Measurements from ENCODE around the gene LURAP1L.

The LURAP1L gene

DNA sequence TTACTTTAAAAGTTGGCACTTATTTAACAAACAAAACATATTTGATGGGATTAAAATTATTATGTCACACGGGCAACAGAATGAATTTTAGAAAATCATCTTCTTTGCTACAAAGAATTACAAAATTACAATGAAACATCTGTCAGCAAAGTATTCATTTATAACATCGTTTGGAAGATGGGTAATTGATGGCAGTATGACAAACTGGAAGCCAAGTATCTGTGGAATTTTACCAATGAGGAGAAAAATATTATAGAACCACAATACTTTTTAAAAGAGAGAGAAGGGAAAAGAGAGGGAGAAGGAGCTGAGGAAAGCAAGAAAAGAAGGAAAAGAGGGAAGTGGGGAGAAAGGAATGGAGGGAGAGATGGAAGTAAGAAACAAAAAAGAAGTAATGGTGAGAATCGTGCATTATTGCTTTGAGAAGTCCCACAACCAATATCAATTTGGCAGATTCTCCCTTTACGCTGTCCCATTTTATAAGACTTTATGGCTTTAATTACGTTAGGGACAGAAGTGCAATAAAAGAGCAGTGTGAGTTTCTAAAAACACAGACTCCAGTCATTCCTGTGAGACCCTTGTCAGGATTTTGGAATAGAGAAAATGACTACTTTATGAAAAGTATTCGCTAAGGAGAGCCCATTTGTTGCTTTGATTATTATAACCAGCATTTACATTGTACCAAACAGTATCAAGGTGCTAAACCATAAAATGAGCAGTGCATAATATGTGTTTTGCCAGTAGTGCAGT lies 76.7 kb downstream of the LURAP1L start:
- TF ChIP-seq POLR2AphosphoS5 (IDR thresholded peaks at IDR 0.05; ENCODE audit: borderline replicate concordance, low read depth, low read length) (no peak), FOXP2 (optimal IDR thresholded peaks at IDR 0.05; ENCODE audit: control extremely low read depth, extremely low read length, insufficient read depth) (no peak)
- Histone ChIP-seq H3K27ac (no peak overlapping the region), H3K9me3 (ENCODE audit: low read depth, low read length) (no peaks in the 10 kb centered on the region), H3K9ac (ENCODE audit: insufficient read length) (no peak overlapping the region), H3K4me3 (no peak overlapping the region), H3K36me3 (ENCODE audit: insufficient read depth, low read length) (no peaks in the 10 kb centered on the region)
- no peak for DNase-seq (ENCODE audit: low read depth, low spot score)

DNA sequence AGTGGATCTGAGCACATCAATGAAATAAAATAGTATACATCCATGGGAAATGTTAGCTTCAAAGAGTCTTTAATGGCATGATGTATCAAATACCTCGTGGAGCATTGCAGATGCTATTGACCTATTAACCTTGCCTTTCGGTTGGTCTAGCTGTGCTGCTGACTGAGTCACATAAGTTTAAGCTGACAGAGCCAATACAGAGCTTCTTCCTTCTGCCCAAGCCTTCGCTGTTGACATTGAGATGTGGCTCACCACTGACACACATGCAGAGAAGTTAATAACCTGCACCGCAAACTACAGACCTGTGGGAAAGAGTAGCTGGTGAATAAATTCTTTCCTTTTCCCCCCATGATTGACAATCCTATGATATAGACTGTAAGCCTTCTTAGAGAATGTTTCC lies 78.2 kb downstream of the LURAP1L start:
- Histone ChIP-seq H3K9ac (ENCODE audit: insufficient read length) (no peak overlapping the region), H3K27ac (no peak overlapping the region), H3K4me3 (no peak overlapping the region), H3K9me3 (ENCODE audit: low read depth, low read length) (no peaks in the 10 kb centered on the region), H3K36me3 (ENCODE audit: insufficient read depth, low read length) (no peaks in the 10 kb centered on the region)
- no peak for TF ChIP-seq FOXP2 (optimal IDR thresholded peaks at IDR 0.05; ENCODE audit: control extremely low read depth, extremely low read length, insufficient read depth)
- no peak for TF ChIP-seq POLR2AphosphoS5 (IDR thresholded peaks at IDR 0.05; ENCODE audit: borderline replicate concordance, low read depth, low read length)
- no peak for TF ChIP-seq EZH2 (IDR thresholded peaks at IDR 0.05)
- DNase-seq (ENCODE audit: low read depth, low spot score) = no peak

DNA sequence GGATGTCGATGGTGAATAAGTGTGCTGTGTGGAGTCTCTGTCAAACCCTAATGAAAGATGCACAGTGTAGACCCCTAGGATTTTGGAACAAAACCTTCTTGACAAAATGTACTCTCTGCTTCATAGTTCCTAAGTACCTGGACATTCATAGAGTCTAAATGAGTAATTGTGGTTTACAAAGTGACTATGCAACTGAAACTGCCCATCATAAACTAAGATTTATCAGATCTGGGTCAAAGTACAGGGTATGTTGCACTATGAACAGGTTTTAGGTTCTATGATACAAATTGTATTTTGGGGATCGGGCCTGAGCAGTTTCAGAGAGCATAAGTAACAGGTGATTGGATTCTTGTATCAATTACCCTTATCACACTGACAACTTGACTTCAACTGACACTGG lies 79.4 kb downstream of the LURAP1L start:
- H3K9ac ChIP-seq (ENCODE audit: insufficient read length) = no peak overlapping the region
- no peaks in the 10 kb centered on the region for H3K36me3 ChIP-seq (ENCODE audit: insufficient read depth, low read length)
- no peak overlapping the region for H3K4me3 ChIP-seq
- TF ChIP-seq POLR2AphosphoS5 (IDR thresholded peaks at IDR 0.05; ENCODE audit: borderline replicate concordance, low read depth, low read length) (no peak), EZH2 (IDR thresholded peaks at IDR 0.05) (no peak), FOXP2 (optimal IDR thresholded peaks at IDR 0.05; ENCODE audit: control extremely low read depth, extremely low read length, insufficient read depth) (no peak)
- no peaks in the 10 kb centered on the region for H3K9me3 ChIP-seq (ENCODE audit: low read depth, low read length)
- DNase-seq (ENCODE audit: low read depth, low spot score) = no peak
- H3K27ac ChIP-seq = no peak overlapping the region

DNA sequence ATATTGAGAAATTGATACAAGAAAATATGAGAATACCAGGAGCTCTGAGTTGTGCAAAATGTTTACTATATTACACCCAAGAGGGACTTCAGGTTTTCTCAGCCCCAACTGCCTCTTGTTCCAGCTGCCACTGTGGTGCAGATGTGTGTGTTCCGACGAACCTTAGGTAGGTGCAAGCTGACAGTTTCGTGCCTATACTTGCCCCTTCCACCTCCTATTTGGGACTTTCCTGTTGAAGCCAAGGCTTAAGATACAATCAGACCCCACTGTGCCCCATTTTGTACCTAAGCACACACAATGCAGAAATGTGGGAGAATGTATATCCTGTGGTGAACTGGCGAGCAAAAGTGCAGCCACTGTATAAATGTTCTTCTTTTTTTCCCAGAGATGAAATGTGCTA lies 80.2 kb downstream of the LURAP1L start:
- DNase-seq (ENCODE audit: low read depth, low spot score) = no peak
- TF ChIP-seq FOXP2 (optimal IDR thresholded peaks at IDR 0.05; ENCODE audit: control extremely low read depth, extremely low read length, insufficient read depth) = no peak
- Histone ChIP-seq H3K9me3 (ENCODE audit: low read depth, low read length) (no peaks in the 10 kb centered on the region), H3K27ac (no peak overlapping the region), H3K4me3 (no peak overlapping the region), H3K9ac (ENCODE audit: insufficient read length) (no peak overlapping the region), H3K36me3 (ENCODE audit: insufficient read depth, low read length) (no peaks in the 10 kb centered on the region)

DNA sequence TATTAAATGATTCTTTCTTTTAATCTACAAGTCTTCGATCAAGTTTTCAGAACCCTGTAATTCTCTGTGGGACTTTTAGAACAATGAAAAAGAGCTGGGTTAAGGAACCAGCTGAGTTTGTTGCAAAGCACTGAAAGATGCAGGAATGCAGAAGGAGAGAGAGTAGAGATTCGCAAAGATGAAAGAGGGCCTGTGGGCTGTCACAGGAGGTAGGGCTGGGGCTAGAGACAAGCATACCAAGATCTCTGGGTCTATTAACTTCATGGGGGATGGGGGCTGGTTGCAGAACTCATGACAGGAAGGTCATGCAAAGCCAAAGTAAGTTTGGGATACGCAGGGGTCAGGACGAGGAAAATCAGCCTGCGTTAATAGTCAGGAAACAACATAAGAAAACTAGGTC lies 81.8 kb downstream of the LURAP1L start:
- no peak overlapping the region for H3K27ac ChIP-seq
- H3K9ac ChIP-seq (ENCODE audit: insufficient read length) = no peak overlapping the region
- DNase-seq (ENCODE audit: low read depth, low spot score) = no peak

DNA sequence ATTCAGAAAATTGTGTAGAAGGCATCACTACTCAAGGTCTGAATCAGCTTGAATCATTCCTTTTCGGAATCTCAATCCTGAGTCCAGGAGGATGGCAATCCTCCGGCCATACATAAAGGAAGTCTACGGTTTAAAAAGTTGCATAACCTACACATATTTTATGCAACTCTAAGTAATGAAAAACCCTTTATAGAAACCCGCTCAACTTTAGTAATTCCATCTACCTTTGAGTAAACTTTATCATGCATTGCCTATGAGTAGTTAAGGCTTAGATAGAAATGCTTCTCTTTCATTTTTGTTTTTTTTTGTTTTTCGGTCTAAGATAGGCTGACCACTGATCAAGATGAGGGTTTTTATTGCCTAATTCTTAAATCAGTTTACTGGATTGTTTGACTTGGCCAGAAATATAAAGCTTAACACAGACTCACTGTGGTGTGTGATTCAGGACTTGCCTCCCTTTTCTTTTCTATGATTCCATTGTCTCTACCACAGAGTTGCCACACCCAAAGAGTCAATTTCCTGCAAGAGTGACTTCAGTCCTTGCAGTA lies 85.0 kb downstream of the LURAP1L start:
- Histone ChIP-seq H3K4me3 (no peak overlapping the region), H3K9ac (ENCODE audit: insufficient read length) (no peak overlapping the region), H3K9me3 (ENCODE audit: low read depth, low read length) (no peaks in the 10 kb centered on the region), H3K27ac (no peak overlapping the region), H3K36me3 (ENCODE audit: insufficient read depth, low read length) (no peaks in the 10 kb centered on the region)
- DNase-seq (ENCODE audit: low read depth, low spot score) = no peak
- no peak for TF ChIP-seq FOXP2 (optimal IDR thresholded peaks at IDR 0.05; ENCODE audit: control extremely low read depth, extremely low read length, insufficient read depth)
- no peak for TF ChIP-seq POLR2AphosphoS5 (IDR thresholded peaks at IDR 0.05; ENCODE audit: borderline replicate concordance, low read depth, low read length)
- no peak for TF ChIP-seq EZH2 (IDR thresholded peaks at IDR 0.05)

More for the DNA sequence above, 81.8 kb downstream of the LURAP1L start:
- no peaks in the 10 kb centered on the region for H3K9me3 ChIP-seq (ENCODE audit: low read depth, low read length)
- no peak overlapping the region for H3K4me3 ChIP-seq
- TF ChIP-seq FOXP2 (optimal IDR thresholded peaks at IDR 0.05; ENCODE audit: control extremely low read depth, extremely low read length, insufficient read depth) (no peak), POLR2AphosphoS5 (IDR thresholded peaks at IDR 0.05; ENCODE audit: borderline replicate concordance, low read depth, low read length) (no peak), EZH2 (IDR thresholded peaks at IDR 0.05) (no peak)
- no peaks in the 10 kb centered on the region for H3K36me3 ChIP-seq (ENCODE audit: insufficient read depth, low read length)

DNA sequence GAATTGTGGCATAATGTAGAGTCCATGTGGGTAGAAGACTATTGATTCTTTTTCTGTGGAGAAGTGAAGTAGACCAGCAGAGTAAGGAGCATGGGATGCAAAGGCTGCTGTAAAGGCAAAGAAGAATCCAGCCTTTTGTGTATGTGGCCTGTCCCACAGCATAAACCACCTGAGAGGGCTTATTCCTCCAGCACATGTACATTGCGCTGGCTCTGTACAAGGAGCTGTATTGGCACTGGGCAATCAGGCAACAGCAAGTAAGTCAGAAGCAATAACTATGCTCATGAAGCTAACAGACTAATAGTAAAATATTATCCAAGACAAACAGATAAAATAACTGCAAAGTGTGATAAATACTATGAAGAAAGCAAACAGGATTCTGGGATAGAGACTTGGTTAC lies 86.2 kb downstream of the LURAP1L start:
- H3K36me3 ChIP-seq (ENCODE audit: insufficient read depth, low read length) = no peaks in the 10 kb centered on the region
- no peaks in the 10 kb centered on the region for H3K9me3 ChIP-seq (ENCODE audit: low read depth, low read length)
- no peak overlapping the region for H3K9ac ChIP-seq (ENCODE audit: insufficient read length)
- no peak overlapping the region for H3K4me3 ChIP-seq
- no peak for TF ChIP-seq FOXP2 (optimal IDR thresholded peaks at IDR 0.05; ENCODE audit: control extremely low read depth, extremely low read length, insufficient read depth)
- no peak for TF ChIP-seq POLR2AphosphoS5 (IDR thresholded peaks at IDR 0.05; ENCODE audit: borderline replicate concordance, low read depth, low read length)
- no peak for TF ChIP-seq EZH2 (IDR thresholded peaks at IDR 0.05)
- H3K27ac ChIP-seq = no peak overlapping the region
- no peak for DNase-seq (ENCODE audit: low read depth, low spot score)

DNA sequence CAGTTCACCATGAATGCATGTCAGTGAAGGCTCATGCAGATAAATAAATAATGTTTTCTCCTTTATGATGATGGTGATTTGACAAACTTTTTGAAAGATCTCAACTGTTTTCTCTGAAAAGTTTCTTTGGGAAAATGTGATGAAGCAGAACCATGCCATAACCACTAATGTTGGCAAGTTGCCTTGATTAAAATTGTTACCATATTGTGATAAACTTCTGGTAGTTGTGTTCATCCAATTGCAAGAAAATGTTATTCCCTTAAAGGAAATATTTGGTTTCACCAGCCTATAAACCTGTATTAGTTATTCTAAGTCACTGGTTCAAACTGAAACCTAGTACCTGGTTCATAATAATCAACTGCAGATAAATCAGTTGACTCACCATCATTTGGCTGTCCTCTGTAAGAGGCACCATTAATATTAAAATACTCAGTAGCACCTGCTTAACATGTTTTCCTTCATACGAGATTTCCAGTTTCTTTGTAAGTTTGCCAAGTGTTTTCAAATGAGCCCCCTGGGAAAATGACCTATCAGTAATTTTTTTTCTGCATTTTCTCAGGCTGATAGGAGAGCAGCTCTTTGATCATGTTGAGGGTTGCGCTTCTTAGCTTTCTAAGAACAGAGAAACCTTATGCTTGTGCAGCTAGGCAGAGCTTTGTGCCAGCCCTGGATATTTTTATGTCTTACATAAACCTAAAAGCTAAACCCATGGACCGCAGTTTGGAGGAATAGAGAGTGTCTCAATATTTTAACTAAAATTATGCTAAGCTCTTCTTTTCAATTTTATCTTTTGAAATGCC lies 88.0 kb downstream of the LURAP1L start:
- H3K9me3 ChIP-seq (ENCODE audit: low read depth, low read length) = no peaks in the 10 kb centered on the region

More for the DNA sequence above, 88.0 kb downstream of the LURAP1L start:
- Histone ChIP-seq H3K4me3 (peak overlapping the region; percentile 3; the same call in 1 of the 2 replicates), H3K9ac (ENCODE audit: insufficient read length) (no peak overlapping the region), H3K36me3 (ENCODE audit: insufficient read depth, low read length) (no peaks in the 10 kb centered on the region), H3K27ac (no peak overlapping the region)
- DNase-seq (ENCODE audit: low read depth, low spot score) = no peak
- no peak for TF ChIP-seq POLR2AphosphoS5 (IDR thresholded peaks at IDR 0.05; ENCODE audit: borderline replicate concordance, low read depth, low read length)
- no peak for TF ChIP-seq FOXP2 (optimal IDR thresholded peaks at IDR 0.05; ENCODE audit: control extremely low read depth, extremely low read length, insufficient read depth)
- no peak for TF ChIP-seq EZH2 (IDR thresholded peaks at IDR 0.05)

Measured in SK-N-MC (cell line).